ENCODE measurements around the gene MT3. TPM values are rescaled to one million over a fixed set of nuclear protein-coding genes. Genes with fewer than 3 reads are reported as not detected.

MT3 gene
- total and polyA plus RNA-seq, 9 of the 15 experiments (the other 6 are each of a cell fraction or from before 2014, with no cell fraction given) = not detected

DNA sequence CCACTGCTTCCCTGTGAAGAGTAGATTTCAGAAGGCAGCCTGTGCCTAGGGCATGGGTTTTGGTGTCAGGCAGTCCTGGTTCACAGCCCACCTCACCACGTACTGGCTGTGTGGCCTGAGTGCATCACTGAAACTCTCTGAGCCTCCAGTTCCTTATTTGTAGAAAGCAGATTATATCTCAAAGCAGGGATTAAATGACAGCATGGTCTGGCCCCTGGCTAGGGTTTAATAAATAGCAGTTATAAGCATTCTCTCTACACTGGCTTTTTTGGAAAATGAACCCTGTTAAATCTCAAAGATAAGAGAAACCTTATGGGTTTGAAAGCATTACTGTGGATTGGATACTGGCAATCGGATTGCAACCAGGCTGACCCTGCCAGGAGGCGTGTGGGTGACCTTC, 40.2 kb downstream of the MT3 start:
- Histone ChIP-seq H3K9ac (ENCODE audit: insufficient read depth in 1 of 2, low read depth in 2 of 2, low read length in 2 of 2) (no peak overlapping the region), H3K27ac (ENCODE audit: extremely low read depth, low read depth, low read length) (no peak overlapping the region), H3K4me2 (ENCODE audit: insufficient read depth, low read length) (no peak overlapping the region), H3K4me3 (no peak overlapping the region), H3K9me3 (replicated peaks; ENCODE audit: control insufficient read depth, insufficient read depth, low read depth, low read length) (no peaks in the 10 kb centered on the region), H2AFZ (ENCODE audit: low read depth, low read length) (no peak overlapping the region), H3K79me2 (ENCODE audit: control insufficient read depth, insufficient read depth, low read length) (no peaks in the 10 kb centered on the region), H3K27me3 (ENCODE audit: control insufficient read depth in 2 of 2, insufficient read depth in 2 of 2, low read length in 2 of 2) (peaks cover 41 to 70% of the 10 kb centered on the region in 2 experiments; a peak in 4 of 5 replicates), H3K4me1 (replicated peaks in 1 of 2; ENCODE audit: control insufficient read depth in 2 of 2, insufficient read depth in 2 of 2, low read length in 2 of 2) (peaks cover 0 to 14% of the 10 kb centered on the region in 2 experiments; a peak in 2 of 5 replicates), H4K20me1 (replicated peaks; ENCODE audit: control insufficient read depth, insufficient read depth, low read length) (0 out of 2 replicates have a peak, but pooled peaks cover 3% of the 10 kb centered on the region), H3K36me3 (ENCODE audit: control insufficient read depth, insufficient read depth, low read length) (no peaks in the 10 kb centered on the region), H3K9me1 (ENCODE audit: control insufficient read depth, insufficient read depth, low read length) (no peaks in the 10 kb centered on the region)
- no peak for FAIRE-seq
- TF ChIP-seq SPI1 (IDR thresholded peaks at IDR 0.05; ENCODE audit: borderline replicate concordance, low read depth, low read length) (peak; percentile 33; the same call in 1 of the 2 replicates), ZFP36 (IDR thresholded peaks at IDR 0.05; ENCODE audit: low read depth, low read length, partially characterized antibody) (peak; percentile 32), ZNF717 (CRISPR knock-in tag; IDR thresholded peaks at IDR 0.05) (no peak), NCOA1 (IDR thresholded peaks at IDR 0.05; ENCODE audit: low read depth) (no peak), CBFA2T3 (IDR thresholded peaks at IDR 0.05) (no peak)
- 6% methylated on average over 3 of the region's 3 CpGs for WGBS (ENCODE audit: insufficient coverage, low coverage, missing lambda C conversion rate)
- no peak for ATAC-seq
- in situ Hi-C loops (cut with MboI) = no loop called here
- ChIA-PET CTCF (ENCODE audit: low intra/inter-chr PET ratio) (no interaction called here), POLR2A (no interaction called here)
- no peak for DNase-seq (ENCODE audit: extremely low read depth in 1 of 4, low spot score in 3 of 4)
- BruUV-seq (replicated peaks) = no TSS peak
- intact Hi-C loops (cut with micrococcal nuclease) = no loop called here

DNA sequence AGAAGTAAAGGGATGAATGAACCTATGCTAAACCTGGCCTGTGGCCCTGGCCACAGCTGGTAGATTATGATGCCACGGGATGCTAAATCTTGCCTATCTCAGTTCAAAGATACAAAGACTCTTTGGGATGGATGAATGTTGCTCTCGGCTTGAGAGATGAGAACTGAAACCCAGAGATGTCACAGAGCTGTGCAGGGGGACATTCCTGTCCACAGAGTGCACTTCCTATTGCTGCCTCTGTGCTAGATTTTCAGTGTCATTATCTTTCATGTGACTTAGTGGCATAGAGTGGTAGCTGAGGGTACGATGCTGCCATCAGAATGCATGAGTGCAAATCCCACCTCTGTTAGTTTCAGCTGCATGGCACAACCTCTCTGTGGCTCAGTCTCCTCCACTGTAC, 40.8 kb downstream of the MT3 start:
- in situ Hi-C loops (cut with MboI) = no loop called here
- H3K27me3 ChIP-seq (ENCODE audit: control insufficient read depth in 2 of 2, insufficient read depth in 2 of 2, low read length in 2 of 2) = peaks cover 41 to 70% of the 10 kb centered on the region in 2 experiments; a peak in 4 of 5 replicates
- H3K9me1 ChIP-seq (ENCODE audit: control insufficient read depth, insufficient read depth, low read length) = no peaks in the 10 kb centered on the region
- WGBS (ENCODE audit: insufficient coverage, low coverage, missing lambda C conversion rate) = 0% methylated on average over 3 of the region's 3 CpGs
- no peak for TF ChIP-seq MYBL2 (IDR thresholded peaks at IDR 0.05; ENCODE audit: low read depth)
- TF ChIP-seq MYBL2 (CRISPR knock-in tag; IDR thresholded peaks at IDR 0.05; ENCODE audit: borderline replicate concordance) = no peak
- no peak for TF ChIP-seq NR2F6 (CRISPR knock-in tag; IDR thresholded peaks at IDR 0.05)
- no peak for TF ChIP-seq CHD2 (IDR thresholded peaks at IDR 0.05; ENCODE audit: low read depth, low read length)
- TF ChIP-seq BRD9 (IDR thresholded peaks at IDR 0.05; ENCODE audit: low read depth, partially characterized antibody) = peak; percentile 73
- H3K9ac ChIP-seq (ENCODE audit: insufficient read depth in 1 of 2, low read depth in 2 of 2, low read length in 2 of 2) = no peak overlapping the region
- H3K36me3 ChIP-seq (ENCODE audit: control insufficient read depth, insufficient read depth, low read length) = no peaks in the 10 kb centered on the region
- no TSS peak for BruUV-seq (replicated peaks)
- ATAC-seq = no peak
- ChIA-PET POLR2A (interaction anchor here (0.8 kb wide), 1 partner anchor 10 kb away, joined by 4 read pairs; no protein-coding TSS in a partner anchor), CTCF (ENCODE audit: low intra/inter-chr PET ratio) (no interaction called here)
- FAIRE-seq = no peak
- H3K4me3 ChIP-seq = no peak overlapping the region
- 0 out of 2 replicates have a peak, but pooled peaks cover 3% of the 10 kb centered on the region for H4K20me1 ChIP-seq (replicated peaks; ENCODE audit: control insufficient read depth, insufficient read depth, low read length)
- H2AFZ ChIP-seq (ENCODE audit: low read depth, low read length) = no peak overlapping the region
- H3K79me2 ChIP-seq (ENCODE audit: control insufficient read depth, insufficient read depth, low read length) = no peaks in the 10 kb centered on the region
- intact Hi-C loops (cut with micrococcal nuclease) = no loop called here
- H3K9me3 ChIP-seq (replicated peaks; ENCODE audit: control insufficient read depth, insufficient read depth, low read depth, low read length) = no peaks in the 10 kb centered on the region
- H3K27ac ChIP-seq (ENCODE audit: extremely low read depth, low read depth, low read length) = no peak overlapping the region
- H3K4me2 ChIP-seq (ENCODE audit: insufficient read depth, low read length) = no peak overlapping the region
- H3K4me1 ChIP-seq (replicated peaks in 1 of 2; ENCODE audit: control insufficient read depth in 2 of 2, insufficient read depth in 2 of 2, low read length in 2 of 2) = peaks cover 0 to 15% of the 10 kb centered on the region in 2 experiments; a peak in 2 of 5 replicates
- DNase-seq (ENCODE audit: extremely low read depth in 1 of 4, low spot score in 3 of 4) = no peak
